ENCODE measurements around the gene RRP9. TPM values are rescaled to one million over a fixed set of nuclear protein-coding genes. Genes with fewer than 3 reads are reported as not detected.
"Not testable (repeated sequence)": the region's sequence is repeated elsewhere in the genome, so short reads cannot be mapped to it uniquely, and the experiment has no call there.

RRP9 gene
- total and polyA plus RNA-seq, 2 donors (not counting 1 experiment from before 2014, with no cell fraction given) = 16.7 to 21.9 TPM

DNA sequence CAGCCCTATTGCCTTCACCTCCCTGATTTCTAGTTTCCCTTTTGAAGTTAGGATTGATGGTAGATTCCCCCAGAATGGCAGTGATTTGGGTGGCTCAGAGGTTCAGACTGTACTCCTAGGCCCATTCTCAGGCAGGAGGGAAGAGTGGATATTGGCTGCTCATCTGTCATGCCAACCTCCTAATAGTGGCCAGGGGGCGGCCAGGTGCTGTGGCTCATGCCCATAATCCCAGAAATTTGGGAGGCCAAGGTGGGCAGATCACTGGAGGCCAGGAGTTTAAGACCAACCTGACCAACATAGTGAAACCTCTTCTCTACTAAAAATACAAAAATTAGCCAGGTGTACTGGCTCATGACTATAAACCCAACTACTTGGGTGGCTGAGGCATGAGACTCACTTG, 11.3 kb downstream of the RRP9 start:
- Mint-ChIP-seq H3K4me1 (no peaks in the 10 kb centered on the region), H3K27me3 (no peaks in the 10 kb centered on the region), H3K9me3 (ENCODE audit: insufficient read depth) (no peaks in the 10 kb centered on the region), H3K27ac (no peak overlapping the region), H3K4me3 (no peak overlapping the region)
- Histone ChIP-seq H3K79me2 (ENCODE audit: control insufficient read depth, insufficient read depth, low read length) (no peaks in the 10 kb centered on the region), H3K4me1 (ENCODE audit: control insufficient read depth in 2 of 2, insufficient read depth in 2 of 2, low read length in 2 of 2) (no peaks in the 10 kb centered on the region), H4K20me1 (ENCODE audit: control insufficient read depth, insufficient read depth, low read length, poor library complexity, severe bottlenecking) (no peaks in the 10 kb centered on the region), H3K4me2 (replicated peaks; ENCODE audit: low read depth, low read length, poor library complexity, severe bottlenecking) (no peak overlapping the region), H2AFZ (ENCODE audit: insufficient read depth, low read depth, low read length, poor library complexity, severe bottlenecking) (no peak overlapping the region), H3K4me3 (ENCODE audit: control extremely low read depth in 1 of 5, extremely low read depth in 1 of 5, insufficient read depth in 1 of 5, low read depth in 2 of 5, low read length in 4 of 5) (no peak overlapping the region), H3K9ac (ENCODE audit: low read length) (no peak overlapping the region), H3K27me3 (replicated peaks in 1 of 4; ENCODE audit: control extremely low read depth in 1 of 4, control insufficient read depth in 3 of 4, insufficient read depth in 4 of 4, low read length in 3 of 4) (no peaks in the 10 kb centered on the region), H3K36me3 (replicated peaks in 1 of 2; ENCODE audit: control extremely low read depth in 1 of 2, control insufficient read depth in 1 of 2, extremely low read depth in 1 of 2, insufficient read depth in 2 of 2, low read length in 1 of 2) (peaks cover 4 to 29% of the 10 kb centered on the region in 2 experiments), H3K27ac (ENCODE audit: low read length in 2 of 2) (no peak overlapping the region), H3K9me3 (ENCODE audit: control extremely low read depth in 1 of 3, control insufficient read depth in 2 of 3, insufficient read depth in 1 of 3, low read length in 2 of 3) (no peaks in the 10 kb centered on the region)
- TF ChIP-seq, protein P1, sequence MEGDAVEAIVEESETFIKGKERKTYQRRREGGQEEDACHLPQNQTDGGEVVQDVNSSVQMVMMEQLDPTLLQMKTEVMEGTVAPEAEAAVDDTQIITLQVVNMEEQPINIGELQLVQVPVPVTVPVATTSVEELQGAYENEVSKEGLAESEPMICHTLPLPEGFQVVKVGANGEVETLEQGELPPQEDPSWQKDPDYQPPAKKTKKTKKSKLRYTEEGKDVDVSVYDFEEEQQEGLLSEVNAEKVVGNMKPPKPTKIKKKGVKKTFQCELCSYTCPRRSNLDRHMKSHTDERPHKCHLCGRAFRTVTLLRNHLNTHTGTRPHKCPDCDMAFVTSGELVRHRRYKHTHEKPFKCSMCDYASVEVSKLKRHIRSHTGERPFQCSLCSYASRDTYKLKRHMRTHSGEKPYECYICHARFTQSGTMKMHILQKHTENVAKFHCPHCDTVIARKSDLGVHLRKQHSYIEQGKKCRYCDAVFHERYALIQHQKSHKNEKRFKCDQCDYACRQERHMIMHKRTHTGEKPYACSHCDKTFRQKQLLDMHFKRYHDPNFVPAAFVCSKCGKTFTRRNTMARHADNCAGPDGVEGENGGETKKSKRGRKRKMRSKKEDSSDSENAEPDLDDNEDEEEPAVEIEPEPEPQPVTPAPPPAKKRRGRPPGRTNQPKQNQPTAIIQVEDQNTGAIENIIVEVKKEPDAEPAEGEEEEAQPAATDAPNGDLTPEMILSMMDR (IDR thresholded peaks at IDR 0.05) = no peak
- TF ChIP-seq EZH2 (IDR thresholded peaks at IDR 0.05; ENCODE audit: borderline replicate concordance, insufficient read depth, low read depth, low read length, poor library complexity, severe bottlenecking) = no peak
- ATAC-seq (ENCODE audit: low read depth) (no peak), DNase-seq (no peak)
- intact Hi-C loops (cut with micrococcal nuclease) = no loop called here
- WGBS (ENCODE audit: insufficient coverage) = 83% methylated on average over 1 of the region's 1 CpG
- ChIA-PET POLR2A (no interaction called here), CTCF (no interaction called here)

DNA sequence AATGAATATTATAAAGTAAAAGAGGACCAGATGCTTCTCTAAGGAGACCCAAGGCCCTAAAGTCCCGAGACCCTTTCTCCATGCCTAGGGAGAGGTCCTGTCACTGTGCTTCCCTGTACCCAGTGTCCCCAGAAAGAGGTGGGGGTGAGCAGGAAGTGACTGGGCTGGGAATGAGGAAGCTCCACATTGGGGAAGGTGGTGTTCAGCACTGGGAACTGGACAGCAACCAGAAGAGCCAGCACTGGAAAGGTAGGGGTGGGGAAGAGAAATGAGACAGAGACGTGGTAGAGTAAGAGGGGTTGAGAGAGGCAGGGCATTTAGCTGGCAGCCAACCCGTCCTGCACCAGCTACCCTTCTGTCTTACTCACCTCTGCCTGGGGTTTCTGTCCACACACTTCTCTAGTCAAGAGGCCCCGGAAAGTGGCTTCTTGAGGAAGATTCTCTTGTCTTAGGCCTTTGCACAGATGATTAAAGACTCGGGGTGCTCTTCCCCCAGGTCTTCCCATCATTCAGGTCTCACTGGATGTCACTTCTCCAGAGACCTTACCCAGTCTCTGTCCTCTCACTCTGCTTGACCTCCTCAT, 12.2 kb downstream of the RRP9 start:
- no peak for ATAC-seq (ENCODE audit: low read depth)
- POLR2A ChIA-PET = no interaction called here
- WGBS (ENCODE audit: insufficient coverage) = 94% methylated on average over 3 of the region's 5 CpGs

DNA sequence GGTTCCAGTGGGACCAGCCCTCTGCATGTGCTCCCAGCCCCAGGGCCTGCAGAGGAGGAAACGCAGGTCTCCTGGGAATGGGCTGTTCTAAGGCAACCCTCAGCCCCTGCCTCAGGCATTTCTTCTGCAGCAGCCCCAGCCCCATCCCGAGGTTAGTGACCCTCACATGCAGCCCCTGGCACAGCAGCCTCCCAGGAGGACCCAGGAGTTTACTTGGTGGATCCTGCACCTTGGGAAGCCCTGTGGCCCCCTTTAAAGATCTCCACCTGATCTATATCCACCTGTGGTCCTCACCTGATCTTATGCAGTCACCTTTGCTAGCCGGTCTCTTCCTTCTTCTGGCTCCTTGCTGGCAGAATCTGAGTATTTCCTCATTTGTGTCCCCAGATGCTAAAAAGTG, 12.7 kb downstream of the RRP9 start:
- H3K4me3 ChIP-seq (ENCODE audit: control extremely low read depth in 1 of 5, extremely low read depth in 1 of 5, insufficient read depth in 1 of 5, low read depth in 2 of 5, low read length in 4 of 5); H3K79me2 ChIP-seq (ENCODE audit: control insufficient read depth, insufficient read depth, low read length); H3K9me3 ChIP-seq (ENCODE audit: control extremely low read depth in 1 of 3, control insufficient read depth in 2 of 3, insufficient read depth in 1 of 3, low read length in 2 of 3); ATAC-seq (ENCODE audit: low read depth); H3K27ac ChIP-seq (ENCODE audit: low read length in 2 of 2); H2AFZ ChIP-seq (ENCODE audit: insufficient read depth, low read depth, low read length, poor library complexity, severe bottlenecking); H3K27ac Mint-ChIP-seq; DNase-seq; H3K4me1 Mint-ChIP-seq; H3K9me3 Mint-ChIP-seq (ENCODE audit: insufficient read depth); H3K27me3 ChIP-seq (replicated peaks in 1 of 4; ENCODE audit: control extremely low read depth in 1 of 4, control insufficient read depth in 3 of 4, insufficient read depth in 4 of 4, low read length in 3 of 4); intact Hi-C loops (cut with micrococcal nuclease); H3K4me3 Mint-ChIP-seq; H3K27me3 Mint-ChIP-seq; CTCF ChIA-PET; H3K9ac ChIP-seq (ENCODE audit: low read length); H3K4me1 ChIP-seq (ENCODE audit: control insufficient read depth in 2 of 2, insufficient read depth in 2 of 2, low read length in 2 of 2); H3K4me2 ChIP-seq (replicated peaks; ENCODE audit: low read depth, low read length, poor library complexity, severe bottlenecking); POLR2A ChIA-PET; H4K20me1 ChIP-seq (ENCODE audit: control insufficient read depth, insufficient read depth, low read length, poor library complexity, severe bottlenecking): not testable (repeated sequence)
- WGBS (ENCODE audit: insufficient coverage) = 87% methylated on average over 2 of the region's 3 CpGs
- peaks cover 3 to 14% of the 10 kb centered on the region in 2 experiments for H3K36me3 ChIP-seq (replicated peaks in 1 of 2; ENCODE audit: control extremely low read depth in 1 of 2, control insufficient read depth in 1 of 2, extremely low read depth in 1 of 2, insufficient read depth in 2 of 2, low read length in 1 of 2)

More for the DNA sequence above, 12.2 kb downstream of the RRP9 start:
- Histone ChIP-seq H4K20me1 (ENCODE audit: control insufficient read depth, insufficient read depth, low read length, poor library complexity, severe bottlenecking) (no peaks in the 10 kb centered on the region), H3K4me3 (ENCODE audit: control extremely low read depth in 1 of 5, extremely low read depth in 1 of 5, insufficient read depth in 1 of 5, low read depth in 2 of 5, low read length in 4 of 5) (no peak overlapping the region), H3K4me2 (replicated peaks; ENCODE audit: low read depth, low read length, poor library complexity, severe bottlenecking) (no peak overlapping the region), H3K4me1 (ENCODE audit: control insufficient read depth in 2 of 2, insufficient read depth in 2 of 2, low read length in 2 of 2) (no peaks in the 10 kb centered on the region), H3K27me3 (replicated peaks in 1 of 4; ENCODE audit: control extremely low read depth in 1 of 4, control insufficient read depth in 3 of 4, insufficient read depth in 4 of 4, low read length in 3 of 4) (no peaks in the 10 kb centered on the region), H3K9ac (ENCODE audit: low read length) (no peak overlapping the region), H3K27ac (ENCODE audit: low read length in 2 of 2) (no peak overlapping the region), H3K9me3 (ENCODE audit: control extremely low read depth in 1 of 3, control insufficient read depth in 2 of 3, insufficient read depth in 1 of 3, low read length in 2 of 3) (no peaks in the 10 kb centered on the region), H2AFZ (ENCODE audit: insufficient read depth, low read depth, low read length, poor library complexity, severe bottlenecking) (no peak overlapping the region), H3K79me2 (ENCODE audit: control insufficient read depth, insufficient read depth, low read length) (no peaks in the 10 kb centered on the region), H3K36me3 (replicated peaks in 1 of 2; ENCODE audit: control extremely low read depth in 1 of 2, control insufficient read depth in 1 of 2, extremely low read depth in 1 of 2, insufficient read depth in 2 of 2, low read length in 1 of 2) (peaks cover 3 to 20% of the 10 kb centered on the region in 2 experiments)
- CTCF ChIA-PET = no interaction called here
- intact Hi-C loops (cut with micrococcal nuclease) = no loop called here
- Mint-ChIP-seq H3K4me3 (no peak overlapping the region), H3K4me1 (no peaks in the 10 kb centered on the region), H3K27me3 (no peaks in the 10 kb centered on the region), H3K9me3 (ENCODE audit: insufficient read depth) (no peaks in the 10 kb centered on the region), H3K27ac (no peak overlapping the region)
- DNase-seq = no peak
- TF ChIP-seq, protein P1 (IDR thresholded peaks at IDR 0.05) = no peak
- TF ChIP-seq EZH2 (IDR thresholded peaks at IDR 0.05; ENCODE audit: borderline replicate concordance, insufficient read depth, low read depth, low read length, poor library complexity, severe bottlenecking) = no peak

Data from B cell (primary cell).